ENCODE results near the gene DDB1.

Gene DDB1

DNA sequence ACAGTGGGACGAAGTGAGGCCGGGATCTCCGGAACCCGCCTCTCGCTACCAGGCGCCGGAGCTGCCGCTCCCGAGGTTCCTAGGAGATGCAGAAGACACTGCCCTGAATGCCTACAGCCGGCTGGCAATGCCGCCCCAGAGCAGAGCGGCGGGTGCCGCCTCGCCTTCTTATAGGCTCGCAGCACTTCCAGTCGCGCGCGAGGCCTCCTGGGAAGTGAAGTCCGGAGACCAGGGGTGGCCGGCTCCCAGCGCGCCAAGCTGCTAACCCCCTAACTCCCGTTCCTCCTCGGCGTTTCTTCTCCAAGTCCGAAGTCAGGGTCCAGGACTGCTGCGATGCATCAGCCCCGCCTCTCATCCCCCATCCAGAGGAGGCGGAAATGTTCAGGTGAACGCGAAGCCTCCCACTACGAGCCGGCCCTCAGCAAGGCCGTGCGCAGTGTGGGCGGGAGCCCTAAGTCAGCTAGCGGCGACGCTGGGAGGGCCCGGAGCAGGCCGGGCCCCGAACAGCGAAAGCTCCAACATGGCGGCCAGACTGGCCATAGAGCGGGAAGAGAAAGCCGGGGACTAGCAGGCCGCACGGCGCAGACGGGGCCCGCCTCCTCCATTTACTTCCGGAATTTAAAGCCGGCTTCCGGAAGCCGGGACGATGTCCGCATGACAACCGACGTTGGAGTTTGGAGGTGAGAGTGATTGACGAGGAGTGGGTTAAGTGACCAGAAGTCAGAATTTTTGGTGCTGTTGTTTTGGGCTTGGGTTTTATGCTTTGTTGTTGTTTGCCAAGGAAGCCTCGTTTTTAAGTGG lies 29.0 kb upstream of the DDB1 start, which contains the start of the genes CYB561A3 and TMEM138:
CYB561A3 (minus strand) TSS at position 142 of the 801 bp plus-strand sequence. CDS start 5,169 bp downstream, outside the sequence.
TMEM138 (plus strand) TSS at position 634 of the 801 bp plus-strand sequence. CDS start 2,017 bp downstream, outside the sequence.
- no peak for TF ChIP-seq CTCF (conservative IDR thresholded peaks at IDR 0.05)
- H3K27ac ChIP-seq, result peak within 1 kb of the TSS; percentile 96

DNA sequence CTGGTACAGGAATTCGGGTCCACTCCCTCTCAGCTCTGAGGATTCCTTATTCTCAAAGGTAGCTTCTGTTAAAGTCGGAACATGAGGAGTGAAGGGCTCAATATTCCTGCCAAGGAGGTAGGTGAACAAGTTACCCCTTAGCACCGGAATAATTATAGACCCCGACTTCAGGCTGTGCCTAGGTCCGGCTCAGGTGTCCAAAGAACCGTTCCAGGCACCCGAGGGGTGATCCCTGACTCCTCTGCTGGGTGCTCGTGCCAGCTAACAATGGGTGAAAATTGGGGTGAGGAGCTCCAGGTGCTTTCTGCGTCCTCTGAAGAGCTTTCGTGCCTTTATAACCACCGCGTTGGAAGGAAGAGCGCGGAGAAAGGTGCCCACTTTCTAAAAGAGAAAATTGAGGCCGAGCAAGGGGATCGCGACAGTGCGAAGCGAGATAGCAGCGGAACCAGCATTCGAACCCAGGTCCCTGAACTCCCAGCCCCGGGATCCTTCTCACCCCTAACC lies 28.4 kb upstream of the DDB1 start:
- no peak for TF ChIP-seq CTCF (conservative IDR thresholded peaks at IDR 0.05)
- peak overlapping the region; percentile 96 for H3K27ac ChIP-seq

DNA sequence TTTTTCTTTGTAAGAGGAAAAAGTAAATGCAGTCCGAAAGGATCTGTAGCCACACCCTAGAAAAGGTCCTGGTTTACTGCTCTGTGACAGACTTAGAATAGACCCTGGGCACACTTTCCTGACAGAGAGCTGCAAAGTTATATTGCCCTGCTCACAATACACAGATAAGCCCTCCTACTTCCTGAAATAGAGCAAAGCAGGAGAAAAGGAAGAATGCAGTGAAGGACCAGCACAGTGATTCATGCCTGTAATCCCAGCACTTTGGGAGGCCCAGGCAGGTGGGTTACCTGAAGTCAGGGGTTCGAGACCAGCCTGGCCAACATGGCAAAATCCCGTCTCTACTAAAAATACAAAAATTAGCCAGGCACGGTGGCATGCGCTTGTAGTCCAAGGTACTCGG lies 26.6 kb upstream of the DDB1 start:
- TF ChIP-seq CTCF (conservative IDR thresholded peaks at IDR 0.05), result no peak
- peak overlapping the region; percentile 96; the same call in 1 of the 2 replicates for H3K27ac ChIP-seq

DNA sequence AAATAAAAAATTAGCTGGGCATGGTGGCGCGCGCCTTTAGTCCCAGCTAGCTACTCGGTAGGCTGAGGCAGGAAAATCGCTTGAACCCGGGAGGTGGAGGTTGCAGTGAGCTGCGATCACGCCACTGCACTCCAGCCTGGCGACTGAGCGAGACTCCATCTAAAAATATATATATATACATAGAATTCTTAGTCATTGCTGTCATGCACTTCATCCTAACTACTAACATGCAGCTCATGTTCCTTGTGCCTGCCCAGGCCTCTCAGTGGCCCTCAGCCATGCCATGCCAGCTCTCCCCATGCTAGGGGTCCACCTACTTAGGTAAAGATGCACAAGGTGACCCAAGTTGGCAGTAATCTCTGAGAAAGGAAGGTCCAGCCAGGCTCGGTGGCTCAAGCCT lies 25.7 kb upstream of the DDB1 start:
- no peak overlapping the region for H3K27ac ChIP-seq

DNA sequence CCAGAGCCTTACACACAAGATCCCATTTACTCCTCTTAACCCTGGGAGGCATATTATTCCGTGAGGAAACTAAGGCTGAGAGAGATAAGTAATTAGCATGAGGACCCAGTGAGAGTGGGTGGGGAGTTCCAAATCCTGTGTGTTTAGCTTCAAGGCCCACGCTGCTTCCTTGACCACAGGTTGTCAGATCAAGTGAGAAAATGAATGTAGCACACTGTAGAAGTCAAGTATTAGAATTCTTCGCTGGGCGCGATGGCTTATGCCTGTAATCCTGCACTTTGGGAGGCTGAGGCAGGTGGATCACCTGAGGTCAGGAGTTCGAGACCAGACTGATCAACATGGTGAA lies 25.0 kb upstream of the DDB1 start:
- TF ChIP-seq CTCF (conservative IDR thresholded peaks at IDR 0.05), result no peak
- H3K27ac ChIP-seq, result no peak overlapping the region

More for the DNA sequence above, 25.7 kb upstream of the DDB1 start:
- no peak for TF ChIP-seq CTCF (conservative IDR thresholded peaks at IDR 0.05)

DNA sequence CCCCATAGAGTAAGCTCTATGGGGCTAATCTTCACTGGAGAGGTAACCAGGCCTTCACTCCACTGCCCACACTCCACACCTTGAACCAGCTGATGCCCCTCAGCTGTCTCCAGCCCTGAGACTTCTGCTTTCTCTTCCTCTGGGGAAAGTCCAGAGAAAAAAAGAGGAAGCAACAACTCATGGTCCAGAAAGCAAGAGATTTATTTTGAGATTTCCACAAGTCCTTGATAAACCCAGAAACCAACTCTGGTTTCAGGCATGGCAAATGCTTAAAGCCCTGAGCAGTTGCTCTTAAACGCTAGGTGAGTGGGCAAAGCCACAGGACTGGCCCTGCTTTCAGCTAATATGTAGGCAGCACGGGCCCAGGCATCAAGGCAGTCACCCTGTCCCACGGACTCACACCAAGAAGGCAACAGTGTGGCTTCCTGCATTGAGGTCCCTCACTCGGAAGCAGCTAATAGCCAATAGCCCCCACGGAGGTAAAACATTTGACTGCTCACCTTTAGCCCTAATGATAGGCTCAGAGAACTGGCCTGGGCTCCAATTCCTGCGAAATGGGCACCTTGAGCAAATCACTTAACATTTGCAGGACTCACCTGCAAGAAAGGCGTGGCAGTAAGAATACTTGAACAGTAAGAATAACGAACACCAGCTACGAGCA lies 24.5 kb upstream of the DDB1 start:
- H3K27ac ChIP-seq, result no peak overlapping the region
- no peak for TF ChIP-seq CTCF (conservative IDR thresholded peaks at IDR 0.05)

- no peak overlapping the region for H3K27ac ChIP-seq
- no peak for TF ChIP-seq CTCF (conservative IDR thresholded peaks at IDR 0.05)
Measured at GRCh38 chr11:61356706-61357105, 23.8 kb upstream of the DDB1 start.
